Fibroblast of skin of right quadriceps (primary cell): Measurements from ENCODE around the gene TSPEAR.
A peak's percentile ranks its signal among the peaks of the same experiment; 100 is the strongest.
"Not testable (repeated sequence)": the region's sequence is repeated elsewhere in the genome, so short reads cannot be mapped to it uniquely, and the experiment has no call there.

Experiments
- DNase-seq: peaks from one replicate; pipeline ENCODE4 v3.0.0-alpha.2; 2013

Gene TSPEAR

DNA sequence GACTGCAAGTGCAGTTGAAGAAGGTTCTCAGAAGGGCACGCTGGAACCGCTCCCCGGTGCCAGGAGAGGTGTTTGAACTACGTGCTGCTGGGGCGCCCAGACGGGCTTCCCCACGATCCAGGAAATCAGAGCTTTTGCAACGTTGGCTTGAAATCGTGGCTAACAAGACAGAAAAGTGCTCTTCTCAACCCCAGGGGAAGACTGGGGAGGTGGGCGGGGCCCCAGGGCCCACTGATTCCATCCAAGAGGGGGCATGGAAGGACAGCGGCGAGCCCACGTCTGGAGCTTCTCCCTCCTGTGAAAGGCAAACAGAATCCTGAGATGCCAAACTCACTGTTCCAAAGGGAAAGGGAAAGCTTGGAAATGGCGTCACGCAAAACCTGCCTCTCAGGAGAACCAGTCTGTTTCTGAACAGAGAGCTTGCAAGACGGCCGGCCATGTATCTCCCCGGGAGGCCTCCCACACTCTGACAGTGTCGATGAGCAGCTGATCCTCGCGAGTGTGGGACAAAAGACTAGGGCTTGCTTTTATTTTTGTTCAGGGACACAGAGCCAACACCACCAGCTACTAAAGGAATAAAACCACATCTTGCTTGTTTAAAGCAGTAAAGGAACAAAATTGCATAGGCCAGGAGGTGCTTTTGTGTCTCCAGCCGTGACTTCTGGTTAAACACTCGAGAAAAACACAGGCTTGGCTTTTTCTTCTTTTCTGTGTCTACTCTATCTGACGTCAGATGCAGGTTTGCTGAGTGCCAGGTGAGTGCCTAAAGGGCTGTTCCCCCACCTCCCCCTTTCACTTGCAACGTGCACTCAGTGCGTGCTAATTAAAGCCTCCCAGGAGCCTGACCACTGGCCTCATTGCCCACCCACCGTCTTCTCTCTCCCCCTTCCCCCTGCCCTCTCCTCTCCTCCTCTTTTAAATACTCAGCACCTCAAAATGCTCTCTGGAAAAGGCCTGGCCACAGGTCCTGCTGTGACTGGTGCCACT, 214.5 kb downstream of the TSPEAR start:
- DNase-seq, result no peak

DNA sequence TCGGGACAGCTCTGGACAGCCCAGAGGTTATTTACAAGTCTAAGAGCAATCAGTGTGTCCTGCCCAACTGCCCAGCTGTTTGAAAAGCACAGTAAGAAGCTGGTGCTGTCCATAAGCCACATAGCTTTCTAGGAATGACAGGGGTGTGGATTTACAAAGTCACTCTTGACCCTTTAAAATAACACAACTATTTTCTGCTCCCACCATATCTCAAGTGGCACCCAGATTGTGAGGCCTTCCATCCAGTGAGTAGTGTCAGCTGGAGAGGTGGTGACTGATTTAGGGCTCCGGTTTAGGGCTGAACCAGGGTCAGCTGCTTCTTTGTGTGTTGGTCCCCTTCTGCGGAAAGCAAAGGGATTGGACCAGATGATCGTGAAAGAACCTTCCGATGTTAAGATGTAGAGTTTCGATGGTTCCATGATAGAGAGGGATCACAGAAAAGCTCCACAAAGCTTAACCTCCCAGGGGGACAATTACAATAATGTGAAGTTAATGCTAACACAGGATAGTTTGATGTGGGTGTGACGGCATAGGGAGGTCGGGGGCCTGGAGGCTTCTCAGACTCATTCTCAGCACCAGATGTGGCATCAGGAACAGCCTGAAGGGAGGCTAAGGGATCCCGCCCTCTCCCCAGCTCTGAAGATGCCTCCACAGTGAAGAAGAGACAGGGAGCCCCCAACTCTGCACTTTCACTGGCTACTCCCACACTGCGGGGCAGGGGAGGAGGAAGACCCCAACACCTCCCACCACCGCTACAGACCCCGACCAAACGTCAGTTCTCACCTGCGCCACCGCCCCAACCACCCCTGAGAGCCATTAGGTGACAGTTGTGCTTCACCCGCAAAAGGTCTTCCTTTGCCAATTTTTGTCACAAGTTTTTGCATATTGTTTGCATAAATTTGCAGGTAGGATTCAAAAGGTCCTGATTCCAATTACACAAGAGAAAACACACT, 215.5 kb downstream of the TSPEAR start:
- DNase-seq, result no peak

DNA sequence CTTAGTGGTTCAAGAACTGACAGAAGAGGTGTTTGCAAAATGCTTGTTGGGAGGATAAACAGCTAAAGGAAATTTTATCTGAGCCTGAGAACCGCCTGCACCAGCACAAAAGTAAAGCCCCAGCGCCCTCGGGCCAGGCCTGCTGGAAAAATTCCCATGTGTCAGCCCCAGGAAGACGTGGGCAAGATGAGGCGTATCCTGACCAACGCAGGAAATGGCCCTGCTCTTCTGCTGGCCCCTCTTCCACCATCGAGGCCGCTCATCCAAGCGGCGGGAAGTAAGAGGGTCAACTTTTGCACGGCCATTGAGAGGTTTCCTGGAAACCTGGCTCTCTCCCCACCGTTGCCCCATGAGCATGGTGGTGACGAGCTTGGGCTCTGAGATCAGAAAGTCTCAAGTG, 216.4 kb downstream of the TSPEAR start:
- DNase-seq, result no peak

DNA sequence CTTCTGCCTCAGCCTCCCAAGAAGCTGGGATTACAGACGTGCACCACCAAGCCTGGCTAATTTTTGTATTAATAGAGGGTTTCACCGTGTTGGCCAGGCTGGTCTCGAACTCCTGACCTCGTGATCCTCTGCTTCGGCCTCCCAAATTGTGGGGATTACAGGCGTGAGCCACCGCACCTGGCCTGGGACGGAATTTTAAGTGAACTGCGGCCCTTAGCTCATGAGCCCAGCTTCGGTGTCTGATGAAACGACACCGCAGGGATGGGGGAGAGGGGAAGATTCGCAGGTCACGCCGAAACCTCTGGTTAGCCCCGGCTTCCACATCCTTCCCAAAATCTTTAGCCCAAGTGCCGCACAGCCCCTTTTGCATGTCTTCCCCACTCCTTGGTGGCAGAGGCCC, 217.0 kb downstream of the TSPEAR start:
- no peak for DNase-seq

DNA sequence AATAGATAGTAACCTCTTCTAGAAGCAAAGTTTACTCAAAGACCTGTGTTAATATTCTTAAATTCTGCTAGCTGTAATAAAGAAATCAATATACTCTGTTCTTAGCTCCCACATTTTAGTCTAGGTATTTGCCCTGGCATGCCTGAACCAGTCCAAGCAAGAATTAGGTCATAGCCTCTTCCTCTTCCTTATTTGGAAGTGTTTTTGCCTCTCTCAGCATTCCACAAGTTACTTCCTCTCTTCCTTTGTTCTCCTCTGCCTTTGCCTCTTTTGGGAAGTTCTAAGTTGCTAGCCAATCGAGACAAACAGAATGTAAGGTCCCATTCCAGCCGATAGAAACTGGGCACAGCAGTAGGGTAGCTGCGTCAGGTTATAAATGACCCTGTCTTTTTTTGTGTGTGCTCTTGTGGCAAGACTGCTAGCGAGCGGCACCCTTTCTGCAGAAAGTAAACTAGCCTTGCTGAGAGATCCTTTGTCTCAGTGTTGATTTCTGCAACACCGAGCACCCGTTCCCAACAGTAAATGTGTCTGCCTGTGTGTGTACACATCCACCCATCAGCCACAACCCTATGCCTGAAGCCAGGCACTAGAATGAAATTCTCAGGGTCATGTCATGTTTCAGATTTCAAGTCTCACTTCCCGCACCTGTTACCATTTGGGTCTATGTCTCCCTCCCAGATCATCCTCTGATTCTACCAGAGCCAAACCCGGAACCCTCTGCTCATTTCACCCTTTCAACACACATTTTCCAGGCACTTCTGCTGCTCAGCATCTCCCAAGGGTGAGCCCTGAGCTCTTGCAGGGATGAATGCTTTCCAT, 218.6 kb downstream of the TSPEAR start:
- no peak for DNase-seq

DNA sequence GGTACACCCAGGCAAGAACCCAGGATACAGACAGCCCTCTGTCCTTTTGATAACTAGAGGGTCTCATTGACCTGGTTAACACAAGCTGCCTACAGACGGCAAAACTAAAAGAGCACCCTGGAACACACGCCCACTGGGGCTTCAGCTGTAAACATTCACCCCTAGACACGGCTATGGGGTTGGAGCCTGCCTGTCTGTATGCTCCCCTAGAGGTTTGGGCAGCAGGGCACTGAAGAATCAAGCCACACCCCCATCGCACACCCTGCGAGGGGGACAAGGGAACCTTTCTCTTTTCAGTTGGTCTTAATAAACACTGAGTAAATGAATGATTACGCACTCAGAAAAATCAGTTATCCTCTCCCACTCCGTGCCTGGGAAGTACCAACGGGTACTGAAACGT, 220.6 kb downstream of the TSPEAR start:
- DNase-seq, result no peak

DNA sequence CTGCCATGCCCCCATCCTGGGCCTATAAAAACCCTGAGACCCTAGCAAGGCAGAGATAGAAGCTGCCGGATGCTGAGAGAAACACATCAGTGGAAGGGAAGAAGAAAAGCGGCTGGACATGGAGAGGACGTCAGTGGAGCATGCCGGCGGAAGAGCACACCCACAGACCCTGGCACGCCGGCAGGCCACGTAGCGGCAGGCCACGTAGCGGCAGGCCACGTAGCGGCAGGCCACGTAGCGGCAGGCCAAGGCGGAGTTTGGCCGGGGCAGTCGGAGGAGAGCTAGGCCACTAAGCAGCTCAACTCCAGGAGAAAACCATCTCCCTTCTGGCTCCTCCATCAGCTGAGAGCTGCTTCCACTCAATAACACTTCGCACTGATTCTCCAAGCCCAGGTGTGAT, 221.0 kb downstream of the TSPEAR start:
- DNase-seq, result no peak

DNA sequence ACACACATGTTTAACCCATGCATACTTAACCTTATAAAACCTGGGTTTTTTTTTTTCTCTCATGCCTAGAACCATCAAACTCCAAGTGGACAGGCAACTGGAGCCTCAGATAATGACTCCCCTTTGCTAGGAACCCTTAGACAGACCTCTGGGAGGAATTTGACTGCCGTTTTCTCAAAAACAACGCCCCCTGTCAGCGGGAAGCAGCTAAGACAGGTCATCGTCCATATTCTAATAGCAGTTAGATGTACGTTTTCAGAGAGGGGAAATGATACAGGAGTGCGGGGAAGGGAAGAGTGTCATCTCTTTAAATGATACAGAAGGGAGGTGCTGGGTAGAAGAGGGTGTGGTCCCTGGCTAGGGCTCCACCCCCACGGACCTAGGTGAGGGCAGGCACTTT, 221.4 kb downstream of the TSPEAR start:
- no peak for DNase-seq

DNA sequence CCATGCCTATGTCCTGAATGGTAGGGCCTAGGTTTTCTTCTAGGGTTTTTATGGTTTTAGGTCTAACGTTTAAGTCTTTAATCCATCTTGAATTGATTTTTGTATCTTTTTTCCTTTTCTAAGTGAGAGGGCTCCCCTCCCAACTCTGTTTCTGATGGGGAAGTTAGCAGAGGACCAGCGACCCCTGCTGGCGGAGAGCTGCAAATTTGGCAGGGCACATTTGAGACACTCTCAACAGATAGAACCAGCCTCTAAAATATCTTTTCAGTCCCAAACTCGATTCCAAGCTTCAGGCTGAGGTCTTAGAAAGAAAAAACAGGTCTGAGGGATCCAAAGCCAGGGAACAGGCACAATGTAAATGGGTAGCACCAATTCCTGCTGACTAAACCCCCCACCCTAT, 223.5 kb downstream of the TSPEAR start:
- no peak for DNase-seq

DNA sequence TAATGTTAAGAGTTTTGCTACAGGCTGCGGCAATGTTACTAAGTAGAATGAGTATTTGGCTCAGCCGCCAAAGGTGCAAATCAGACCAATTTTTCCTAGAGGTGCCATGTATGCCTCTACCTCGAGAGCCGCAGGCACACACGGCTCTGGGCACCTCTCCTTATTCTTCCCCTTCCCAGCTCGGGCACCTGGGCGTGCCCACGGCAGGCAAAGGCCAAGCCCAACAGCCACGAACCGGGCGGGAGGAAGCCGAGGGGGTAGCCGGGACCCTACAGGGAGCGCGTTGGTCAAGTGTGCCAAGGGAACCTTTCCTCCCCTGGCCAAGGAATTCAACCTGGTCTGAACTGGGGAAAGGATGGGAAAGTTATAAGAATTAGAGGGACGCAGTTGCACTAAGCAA, 225.1 kb downstream of the TSPEAR start:
- no peak for DNase-seq

DNA sequence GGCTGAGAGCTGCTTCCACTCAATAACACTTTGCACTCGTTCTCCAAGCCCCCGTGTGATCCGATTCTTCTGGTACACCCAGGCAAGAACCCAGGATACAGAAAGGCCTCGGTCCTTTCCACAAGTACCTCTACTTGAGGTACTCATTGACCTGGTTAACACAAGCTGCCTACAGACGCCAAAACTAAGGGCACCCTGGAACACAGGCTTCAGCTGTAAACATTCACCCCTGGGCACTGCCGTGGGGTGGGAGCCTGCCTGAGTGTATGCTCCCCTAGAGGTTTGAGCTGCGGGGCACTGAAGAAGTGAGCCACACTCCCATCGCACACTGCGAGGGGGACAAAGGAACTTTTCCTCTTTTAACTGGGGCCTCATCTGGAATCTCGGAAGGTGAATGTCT, 225.6 kb downstream of the TSPEAR start:
- no peak for DNase-seq

DNA sequence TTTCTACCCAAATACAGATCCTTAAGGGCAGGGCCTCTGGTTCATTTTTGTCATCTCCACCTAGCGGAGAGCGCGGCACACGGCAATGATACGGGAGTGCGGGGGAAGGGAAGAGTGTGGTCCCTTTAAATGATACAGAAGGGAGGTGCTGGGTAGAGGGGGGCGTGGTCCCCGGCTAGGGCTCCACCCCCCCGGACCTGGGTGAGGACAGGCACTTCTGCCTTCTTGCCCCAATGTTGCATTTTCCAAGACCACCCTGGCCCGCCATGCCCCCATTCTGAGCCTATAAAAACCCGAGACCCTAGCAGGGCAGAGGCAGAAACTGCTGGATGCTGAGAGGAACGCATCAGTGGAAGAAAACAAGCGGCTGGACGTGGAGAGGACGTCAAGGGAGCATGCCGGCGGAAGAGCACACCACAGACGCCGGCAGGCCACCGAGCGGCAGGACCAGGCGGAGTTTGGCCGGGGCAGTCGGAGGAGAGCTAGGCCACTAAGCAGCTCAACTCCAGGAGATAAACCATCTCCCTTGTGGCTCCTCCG, 226.0 kb downstream of the TSPEAR start:
- peak; percentile 29 for DNase-seq

DNA sequence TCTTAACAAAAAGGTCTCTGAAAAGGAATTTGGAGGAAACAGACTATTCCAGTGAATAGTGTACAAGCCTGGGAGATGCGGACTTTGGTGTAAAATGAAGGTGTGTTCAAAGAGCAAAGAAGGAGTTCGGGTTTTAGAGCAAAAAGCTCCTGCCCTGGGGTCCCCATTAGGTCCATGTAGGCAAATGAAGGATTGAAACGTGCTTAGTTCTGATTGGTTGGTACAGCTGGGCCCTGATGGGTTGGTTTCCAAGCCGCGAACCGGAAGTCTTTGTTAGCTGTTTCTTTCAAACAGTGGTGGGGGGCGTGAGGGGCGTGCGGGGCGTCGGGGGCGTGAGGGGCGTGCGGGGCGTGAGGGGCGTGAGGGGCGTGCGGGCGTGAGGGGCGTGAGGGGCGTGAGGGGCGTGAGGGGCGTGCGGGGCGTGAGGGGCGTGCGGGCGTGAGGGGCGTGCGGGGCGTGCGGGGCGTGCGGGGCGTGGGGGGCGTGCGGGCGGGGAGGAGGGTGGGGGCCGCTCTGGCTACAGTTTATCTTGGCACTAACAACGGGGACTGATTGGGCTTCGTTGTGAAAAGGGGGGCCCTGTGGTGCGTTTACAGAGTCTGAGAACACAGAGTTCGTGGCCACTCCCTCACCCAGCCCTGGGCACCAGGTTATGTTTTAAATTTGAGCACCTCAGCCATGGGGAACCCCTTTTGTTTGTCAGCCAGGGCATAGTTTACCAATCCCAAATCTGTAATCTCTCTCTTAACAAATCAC, 226.7 kb downstream of the TSPEAR start:
- DNase-seq, result no peak

DNA sequence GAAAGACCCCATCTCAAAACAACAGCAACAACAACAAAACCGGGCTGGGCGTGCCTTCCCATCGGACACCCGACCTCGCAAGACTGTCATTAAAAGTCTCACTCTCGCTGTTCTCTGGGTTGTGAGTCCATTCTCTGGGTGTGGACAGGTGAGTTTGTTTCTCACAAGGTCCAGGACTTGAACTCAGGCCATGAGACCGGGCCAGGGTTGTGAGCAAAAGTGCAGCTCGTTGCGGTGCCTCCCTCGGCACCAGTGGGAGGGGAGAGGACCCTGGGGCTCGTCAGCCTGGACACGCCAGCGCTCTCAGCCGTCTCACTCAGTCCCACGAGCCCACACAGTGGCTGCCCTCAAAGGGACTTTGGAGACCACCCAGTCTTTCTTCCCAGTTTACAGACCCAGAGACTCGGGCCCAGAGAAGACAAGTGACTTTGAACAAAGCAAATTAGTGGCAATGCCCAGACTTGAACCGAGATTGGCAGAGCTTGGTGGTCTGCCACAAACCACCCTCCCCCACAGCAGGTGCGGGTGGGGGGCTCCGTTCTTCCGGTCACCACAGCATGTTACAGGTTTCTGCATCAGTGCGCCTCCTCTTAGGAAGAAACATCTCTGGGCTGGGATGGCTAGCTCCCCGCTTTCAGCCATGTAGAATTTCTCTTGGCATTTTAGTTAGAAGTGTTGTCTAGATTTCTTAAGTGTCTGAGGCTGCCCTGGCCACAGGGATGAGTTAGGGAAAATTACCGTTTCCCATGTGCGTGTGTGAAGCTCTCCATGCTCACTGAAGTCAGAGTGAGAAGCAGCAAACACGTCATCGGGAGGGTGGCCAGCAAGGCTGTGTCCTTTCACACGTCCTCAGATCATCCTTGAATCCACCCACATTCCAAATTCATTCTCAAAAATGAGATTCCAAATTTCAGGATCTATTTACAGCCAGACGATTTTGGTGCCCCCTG, 227.8 kb downstream of the TSPEAR start:
- DNase-seq, result no peak

DNA sequence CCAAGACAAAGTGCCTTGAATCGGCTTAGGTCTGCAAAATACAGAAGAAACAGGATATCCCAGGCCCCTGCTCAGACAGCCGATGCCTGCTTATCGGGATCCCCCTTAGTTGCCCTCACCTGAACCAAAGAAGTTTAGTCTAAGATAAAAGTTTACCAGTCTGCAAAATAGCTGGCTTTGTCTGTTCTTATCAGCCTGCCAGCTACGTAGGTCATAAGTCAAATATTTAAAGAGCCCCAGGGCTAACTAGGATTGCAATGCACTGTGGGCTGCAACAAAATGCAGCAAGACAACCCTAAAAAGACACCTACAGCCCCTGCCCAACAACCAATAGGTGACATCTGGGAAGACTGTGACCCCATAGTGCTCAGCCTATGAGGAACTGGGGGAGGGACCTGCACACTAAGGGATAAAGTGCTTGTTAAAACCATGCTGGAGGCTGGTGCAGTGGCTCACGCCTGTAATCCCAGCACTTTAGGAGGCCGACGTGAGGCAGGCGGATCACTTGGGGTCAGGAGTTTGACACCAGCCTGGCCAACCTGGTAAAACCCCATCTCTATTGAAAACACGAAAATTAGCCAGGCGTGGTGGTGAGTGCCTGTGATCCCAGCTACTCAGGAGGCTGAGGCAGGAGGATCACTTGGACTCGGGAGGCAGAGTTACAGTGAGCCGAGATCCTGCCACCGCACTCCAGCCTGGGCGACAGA, 228.6 kb downstream of the TSPEAR start:
- DNase-seq, result no peak

DNA sequence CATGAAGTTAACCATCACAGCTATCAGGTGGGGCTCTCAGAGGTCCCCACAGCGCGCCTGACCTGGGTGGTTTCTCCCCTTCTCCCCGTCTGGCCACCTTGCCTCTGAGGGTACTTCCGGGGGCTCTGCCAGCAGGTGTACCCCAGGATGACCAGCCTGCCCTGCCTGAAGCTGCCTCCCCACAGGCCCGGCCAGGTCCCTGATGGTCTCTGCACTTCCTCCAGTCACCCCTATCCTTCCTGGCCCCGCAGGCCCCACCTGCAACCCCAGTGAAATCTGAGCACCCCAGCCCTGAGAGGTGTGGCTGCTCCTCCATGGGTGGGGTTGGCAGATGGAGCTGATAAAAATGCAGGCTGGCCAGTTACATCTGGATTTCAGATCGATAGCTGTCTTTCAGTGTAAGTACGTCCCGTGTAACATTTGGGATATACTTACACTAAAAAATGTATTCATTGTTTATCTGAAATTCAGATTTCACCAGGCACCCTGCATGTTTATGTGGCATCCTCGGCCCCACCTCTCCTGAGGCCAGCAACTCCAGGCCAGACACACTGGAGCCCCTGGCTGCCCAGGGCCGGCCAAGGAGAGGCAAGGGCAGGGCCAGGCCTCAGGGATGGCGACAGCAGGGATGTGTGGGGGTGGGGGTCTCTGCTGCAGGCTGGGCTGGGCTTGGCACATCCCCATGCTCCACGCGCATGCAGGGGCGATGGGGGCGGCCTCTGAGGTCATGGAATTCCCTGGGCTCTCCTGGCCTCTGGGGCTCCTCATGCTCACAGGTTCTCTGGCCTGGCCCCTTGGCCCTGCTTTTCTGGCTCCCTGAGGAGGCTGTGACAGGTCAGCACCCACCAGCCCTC, 230.9 kb downstream of the TSPEAR start:
- DNase-seq, result no peak

DNA sequence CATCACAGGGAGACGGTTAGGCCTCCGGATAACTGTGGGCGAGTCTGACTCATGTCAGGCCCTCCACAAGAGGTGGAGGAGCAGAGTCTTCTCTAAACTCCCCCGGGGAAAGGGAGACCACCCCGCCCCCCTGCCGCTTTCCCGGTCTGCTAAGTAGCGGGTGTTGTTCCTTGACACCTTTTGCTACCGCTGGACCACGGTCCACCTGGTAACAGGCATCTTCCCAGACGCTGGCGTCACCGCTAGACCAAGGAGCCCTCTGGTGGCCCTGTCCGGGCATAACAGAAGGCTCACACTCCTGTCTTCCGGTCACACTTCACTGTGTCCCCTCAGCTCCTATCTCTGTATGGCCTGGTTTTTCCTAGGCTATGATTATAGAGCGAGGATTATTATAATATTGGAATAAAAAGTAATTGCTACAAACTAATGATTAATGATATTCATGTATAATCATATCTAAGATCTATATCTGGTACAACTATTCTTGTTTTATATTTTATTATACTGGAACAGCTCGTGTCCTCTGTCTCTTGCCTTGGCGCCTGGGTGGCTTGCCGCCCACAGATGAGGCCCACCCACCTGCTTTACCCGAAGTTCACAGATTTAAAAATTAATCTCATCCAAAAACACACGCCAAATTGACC, 231.7 kb downstream of the TSPEAR start:
- DNase-seq, result not testable (repeated sequence)

DNA sequence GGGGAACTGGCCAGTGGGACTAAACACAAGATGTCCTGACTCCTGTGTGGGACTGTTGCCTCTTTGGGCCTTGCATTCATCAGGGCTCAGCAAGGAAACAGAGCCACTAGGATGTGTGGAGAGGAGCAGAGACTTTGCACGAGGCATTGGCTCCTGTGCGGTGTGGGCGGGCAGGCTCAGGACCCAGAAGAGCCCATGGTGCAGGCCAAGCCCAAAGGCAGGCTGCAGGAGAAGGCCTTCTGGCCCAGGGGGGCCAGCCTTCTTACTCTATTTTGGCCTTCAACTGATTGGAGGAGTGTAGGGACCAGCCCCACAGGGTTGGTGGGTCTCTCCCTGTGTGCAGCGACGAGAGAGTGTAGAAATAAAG, 232.6 kb downstream of the TSPEAR start:
- DNase-seq, result no peak
